GM21423 (cell line): ENCODE data around the gene DVL3.

Experiments
- ATAC-seq: cut with Tn5 transposase; IDR thresholded peaks from one replicate; pipeline ENCODE4 v1.9.1; 2021; ENCODE audit warnings: mild to moderate bottlenecking, moderate library complexity; ENCODE audit not compliant: unreplicated experiment

Gene DVL3

DNA sequence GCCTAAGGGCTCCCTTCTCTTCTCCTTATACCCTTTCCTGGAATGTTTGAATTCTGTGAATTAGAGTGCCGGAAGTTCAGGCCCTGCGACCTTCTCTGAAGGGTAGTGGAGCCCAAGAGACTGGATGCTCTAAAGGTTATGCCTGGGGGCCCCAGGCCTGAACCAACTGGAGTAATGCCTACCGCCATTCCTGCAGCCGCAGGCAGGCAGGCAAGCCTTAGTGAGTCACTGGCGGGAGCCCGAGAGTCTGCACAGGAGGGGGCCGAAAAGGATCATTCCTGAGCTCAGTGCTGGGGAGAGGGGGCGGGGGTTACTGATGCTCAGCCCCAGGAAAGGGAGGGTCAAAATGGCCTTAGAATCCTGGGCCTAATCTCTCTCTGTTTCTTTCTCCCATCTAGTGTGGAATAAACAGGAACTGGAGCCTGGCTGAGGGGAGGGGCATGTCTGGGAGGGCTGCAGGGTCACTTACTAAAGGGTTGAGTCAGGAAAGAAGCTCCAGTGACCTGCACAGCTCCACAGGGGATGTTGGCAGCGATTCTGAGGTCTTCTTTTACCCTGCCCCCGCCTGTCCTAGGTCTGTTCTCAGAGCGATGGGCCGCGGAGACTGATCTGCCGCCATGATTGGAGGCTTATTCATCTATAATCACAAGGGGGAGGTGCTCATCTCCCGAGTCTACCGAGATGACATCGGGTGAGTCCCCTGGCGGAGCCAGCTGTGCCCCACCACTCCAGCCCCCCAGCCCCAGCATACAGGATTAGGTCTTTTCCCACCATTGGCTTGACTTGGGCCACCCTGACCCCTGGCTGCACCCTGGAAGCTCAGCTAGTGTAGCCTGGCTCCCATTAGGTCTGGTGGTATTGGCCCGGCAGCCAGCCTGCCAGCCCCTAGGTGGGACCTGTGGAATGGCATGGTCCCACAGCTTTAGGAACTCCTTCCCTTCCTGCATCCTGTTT, 21.5 kb downstream of the DVL3 start:
- no peak for ATAC-seq

DNA sequence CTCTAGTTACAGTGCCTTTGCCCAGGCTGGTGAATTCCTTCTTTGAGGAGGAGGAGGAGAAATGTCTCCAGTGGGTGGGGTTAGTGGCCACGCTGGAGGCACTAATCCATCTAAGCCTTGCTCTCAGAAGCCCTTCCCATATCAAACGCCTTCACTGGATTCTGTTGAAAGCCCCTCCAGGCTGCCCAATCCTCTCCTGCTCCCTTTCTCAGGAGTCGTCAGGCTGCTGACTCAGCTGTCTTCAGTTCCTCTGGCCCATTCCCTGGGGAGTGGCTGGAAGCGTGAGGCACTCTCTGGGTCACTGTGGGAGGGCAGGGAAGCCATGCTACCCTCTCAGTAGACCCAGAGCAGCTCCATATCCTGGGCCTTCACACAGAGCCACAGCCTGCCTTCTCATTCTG, 22.2 kb downstream of the DVL3 start:
- ATAC-seq, result no peak

DNA sequence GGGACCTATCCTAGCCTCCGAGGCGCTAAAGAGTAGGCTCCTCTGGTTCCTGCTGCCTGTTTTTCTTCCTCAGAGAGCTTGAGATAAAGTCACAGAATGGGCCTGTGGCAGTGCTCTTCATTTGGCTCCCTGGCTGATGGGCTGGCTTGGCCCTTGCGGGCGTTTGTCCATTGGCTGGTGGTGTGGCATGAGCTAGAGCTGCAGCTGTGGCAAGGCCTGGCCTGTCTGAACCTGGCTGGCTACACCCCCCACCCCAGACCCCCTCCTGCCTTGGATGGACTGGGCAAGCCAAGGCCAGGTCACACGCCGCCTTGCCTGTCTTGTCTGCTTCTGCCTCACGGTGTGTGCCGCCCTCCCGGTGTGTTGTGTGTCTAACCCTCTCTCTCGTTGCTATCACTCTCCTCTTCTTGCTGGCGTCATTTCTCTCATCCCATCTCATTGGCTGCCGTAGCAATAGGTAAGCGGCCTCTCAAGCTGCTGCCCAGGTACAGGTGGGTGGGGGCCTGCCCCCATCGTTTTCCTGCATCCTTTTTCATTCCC, 22.7 kb downstream of the DVL3 start:
- ATAC-seq, result no peak

DNA sequence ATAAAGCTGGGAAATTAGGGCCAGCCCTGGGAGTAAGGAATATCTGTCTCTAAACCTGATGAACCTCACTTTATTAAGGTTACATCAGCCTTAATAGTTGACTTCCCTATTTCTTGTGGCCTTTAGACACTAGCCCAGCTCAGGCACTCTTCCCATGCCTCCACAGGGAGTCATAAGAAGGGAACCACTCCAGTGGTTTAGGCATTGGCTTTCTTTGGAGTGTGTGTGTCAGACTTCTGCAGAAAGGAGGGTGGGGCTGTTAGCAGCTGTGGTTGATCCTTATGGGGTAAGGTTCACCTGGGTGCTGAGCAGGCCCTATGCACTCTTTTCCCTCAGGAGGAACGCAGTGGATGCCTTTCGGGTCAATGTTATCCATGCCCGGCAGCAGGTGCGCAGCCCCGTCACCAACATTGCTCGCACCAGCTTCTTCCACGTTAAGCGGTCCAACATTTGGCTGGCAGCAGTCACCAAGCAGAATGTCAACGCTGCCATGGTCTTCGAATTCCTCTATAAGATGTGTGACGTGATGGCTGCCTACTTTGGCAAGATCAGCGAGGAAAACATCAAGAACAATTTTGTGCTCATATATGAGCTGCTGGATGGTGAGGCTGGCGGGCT, 23.5 kb downstream of the DVL3 start:
- ATAC-seq, result no peak

DNA sequence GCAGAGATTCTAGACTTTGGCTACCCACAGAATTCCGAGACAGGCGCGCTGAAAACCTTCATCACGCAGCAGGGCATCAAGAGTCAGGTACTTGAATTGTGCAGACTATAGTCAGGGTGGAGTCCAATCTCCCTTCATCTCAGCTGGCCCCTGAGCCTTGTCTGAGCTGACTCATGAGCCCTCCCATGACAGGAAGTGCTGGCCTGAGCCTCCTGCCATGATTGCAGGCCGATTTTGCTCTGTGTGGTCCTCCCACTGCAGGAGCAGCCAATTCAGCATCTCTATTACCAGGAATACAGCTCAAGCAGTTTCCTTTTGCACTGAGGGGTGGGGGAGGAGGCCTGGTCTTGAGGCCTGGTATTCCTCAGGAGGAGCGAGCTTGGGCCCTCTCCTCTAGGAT, 25.0 kb downstream of the DVL3 start:
- no peak for ATAC-seq

DNA sequence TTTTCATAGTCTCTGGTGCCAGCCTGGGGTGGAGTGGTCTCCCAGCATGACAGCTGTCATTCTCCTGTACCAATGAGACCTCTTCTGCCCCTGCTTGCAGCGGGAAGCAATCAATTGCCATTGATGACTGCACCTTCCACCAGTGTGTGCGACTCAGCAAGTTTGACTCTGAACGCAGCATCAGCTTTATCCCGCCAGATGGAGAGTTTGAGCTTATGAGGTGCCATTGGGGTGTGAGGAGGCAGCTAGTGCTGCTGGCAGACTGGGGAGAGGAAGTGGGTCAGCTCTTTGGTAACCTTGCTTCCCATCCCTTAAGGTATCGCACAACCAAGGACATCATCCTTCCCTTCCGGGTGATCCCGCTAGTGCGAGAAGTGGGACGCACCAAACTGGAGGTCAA, 26.4 kb downstream of the DVL3 start:
- no peak for ATAC-seq

DNA sequence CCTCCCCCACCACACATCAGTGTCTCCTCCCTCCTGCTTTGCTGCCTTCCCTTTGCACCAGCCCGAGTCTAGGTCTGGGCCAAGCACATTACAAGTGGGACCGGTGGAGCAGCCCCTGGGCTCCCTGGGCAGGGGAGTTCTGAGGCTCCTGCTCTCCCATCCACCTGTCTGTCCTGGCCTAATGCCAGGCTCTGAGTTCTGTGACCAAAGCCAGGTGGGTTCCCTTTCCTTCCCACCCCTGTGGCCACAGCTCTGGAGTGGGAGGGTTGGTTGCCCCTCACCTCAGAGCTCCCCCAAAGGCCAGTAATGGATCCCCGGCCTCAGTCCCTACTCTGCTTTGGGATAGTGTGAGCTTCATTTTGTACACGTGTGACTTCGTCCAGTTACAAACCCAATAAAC, 28.5 kb downstream of the DVL3 start:
- ATAC-seq, result no peak

DNA sequence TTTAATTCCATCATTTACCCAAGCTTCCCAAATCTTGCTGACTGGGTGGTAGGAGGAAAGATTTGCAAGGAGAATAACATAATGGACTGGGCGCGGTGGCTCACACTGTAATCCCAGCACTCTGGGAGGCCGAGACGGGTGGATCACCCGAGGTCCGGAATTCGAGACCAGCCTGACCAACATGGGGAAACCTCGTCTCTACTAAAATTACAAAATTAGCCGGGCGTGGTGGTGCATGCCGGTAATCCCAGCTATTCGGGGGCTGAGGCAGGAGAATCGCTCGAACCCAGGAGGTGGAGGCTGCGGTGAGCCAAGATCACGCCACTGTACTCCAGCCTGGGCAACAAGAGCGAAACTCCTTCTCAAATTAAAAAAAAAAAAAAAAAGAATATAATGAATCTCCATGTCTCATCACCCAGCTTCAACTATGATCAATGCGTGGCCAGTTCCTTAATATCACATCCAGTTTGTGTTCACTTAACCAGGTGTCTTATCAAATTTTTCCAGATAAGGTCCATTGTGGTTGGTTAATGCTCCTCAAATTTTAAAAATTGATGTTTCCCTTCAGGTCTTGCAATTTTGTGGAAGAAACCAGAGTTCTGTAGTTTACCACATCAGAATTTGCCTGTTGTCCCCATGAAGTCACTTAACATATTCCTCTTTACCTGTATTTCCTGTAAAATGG, 29.5 kb downstream of the DVL3 start:
- ATAC-seq, result no peak

DNA sequence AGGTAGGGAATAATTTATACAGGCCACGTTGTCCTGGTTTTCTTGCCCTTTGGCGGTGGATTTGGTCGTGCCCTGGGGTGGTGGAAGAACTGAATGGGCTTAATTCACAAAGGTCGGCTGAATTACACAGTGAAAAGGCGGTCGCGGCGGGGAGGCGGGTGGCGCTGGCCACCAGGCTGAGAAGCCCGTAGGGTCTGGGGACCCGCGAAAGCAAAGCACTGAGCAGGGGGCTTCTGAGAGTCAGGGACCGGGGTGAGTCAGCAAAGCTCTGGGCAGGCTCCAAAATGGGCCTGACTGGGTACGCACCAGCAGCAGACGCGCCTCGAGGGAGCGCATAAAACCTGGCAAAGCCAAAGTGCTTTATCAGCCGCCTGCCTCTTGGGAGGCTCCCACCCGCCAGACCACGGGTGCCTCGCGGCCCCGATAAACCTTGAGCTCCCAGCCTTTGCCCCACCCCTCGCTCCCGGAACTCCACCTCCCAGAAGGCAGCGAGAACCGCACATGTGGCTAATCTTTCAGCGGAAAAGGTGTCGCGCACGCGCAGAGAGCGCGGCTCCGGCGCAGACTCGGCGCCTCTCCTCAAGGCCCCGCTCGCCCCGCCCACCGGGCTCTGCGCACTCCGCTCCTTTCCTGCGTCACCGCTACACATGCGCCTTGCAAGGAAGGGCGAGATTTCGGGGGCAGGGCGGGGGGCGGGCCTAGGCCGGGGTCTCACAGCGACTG, 30.4 kb downstream of the DVL3 start:
- peak; percentile 88 for ATAC-seq

DNA sequence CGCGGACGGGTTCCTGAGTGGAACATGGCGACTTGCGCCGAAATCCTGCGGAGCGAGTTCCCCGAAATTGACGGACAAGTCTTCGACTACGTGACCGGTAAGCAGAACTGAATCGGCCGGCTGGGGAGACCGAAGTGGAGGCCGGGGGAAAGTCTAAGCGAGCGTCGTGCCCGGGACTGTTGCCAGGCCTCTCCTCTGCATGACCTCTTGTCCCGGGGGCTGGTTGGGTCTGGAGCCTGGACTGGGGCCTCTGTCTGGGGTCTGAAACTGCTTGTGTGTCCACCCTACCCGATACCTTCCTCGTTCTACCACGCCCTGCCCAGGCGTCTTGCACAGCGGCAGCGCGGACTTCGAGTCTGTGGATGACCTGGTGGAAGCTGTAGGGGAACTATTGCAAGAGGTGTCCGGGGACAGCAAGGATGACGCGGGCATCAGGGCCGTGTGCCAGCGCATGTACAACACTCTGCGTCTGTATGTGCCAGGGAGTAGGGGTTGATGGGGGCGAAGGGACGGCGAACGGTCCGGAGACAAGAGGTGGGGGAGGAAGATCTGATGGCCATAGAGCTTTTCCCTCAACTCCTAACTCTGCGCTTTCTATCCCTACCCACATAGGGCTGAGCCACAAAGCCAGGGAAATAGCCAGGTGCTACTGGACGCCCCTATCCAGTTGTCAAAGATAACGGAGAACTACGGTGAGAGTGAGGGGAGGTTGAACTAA, 31.2 kb downstream of the DVL3 start, which contains the start of gene ABCF3:
Gene ABCF3 (plus strand): TSS at position 16 of the 718 bp plus-strand sequence. CDS start 9 bp downstream, at position 25.
- ATAC-seq, result peak; percentile 16

DNA sequence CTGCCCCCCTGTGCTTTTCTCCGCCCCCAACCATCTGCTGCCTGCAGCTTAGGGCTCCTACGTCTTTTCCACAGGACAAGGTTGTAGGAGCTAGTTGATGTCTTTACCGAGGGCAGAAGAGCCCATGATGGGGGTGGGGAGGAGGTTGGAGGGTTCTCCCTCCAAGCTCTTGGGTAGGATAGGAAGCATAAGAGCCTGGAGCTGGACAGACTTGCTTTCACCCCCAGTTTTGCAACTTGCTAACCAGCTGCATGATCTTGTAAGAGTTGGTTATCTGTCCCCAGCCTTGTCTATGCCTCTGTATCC, 31.7 kb downstream of the DVL3 start:
- no peak for ATAC-seq

DNA sequence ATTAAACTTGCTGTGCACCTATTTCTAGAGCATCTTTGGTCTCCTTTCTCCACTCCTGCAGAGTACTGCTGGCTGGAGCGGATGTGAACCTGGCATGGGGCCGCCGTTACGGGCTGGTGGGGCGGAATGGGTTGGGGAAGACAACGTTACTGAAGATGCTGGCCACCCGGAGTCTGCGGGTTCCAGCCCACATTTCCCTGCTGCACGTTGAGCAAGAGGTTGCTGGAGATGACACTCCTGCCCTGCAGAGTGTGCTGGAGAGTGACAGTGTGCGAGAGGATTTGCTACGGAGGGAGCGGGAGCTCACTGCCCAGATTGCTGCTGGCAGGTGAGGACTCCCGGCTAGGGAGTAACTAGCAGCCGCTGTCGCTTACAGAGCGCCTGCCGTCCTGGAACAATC, 32.9 kb downstream of the DVL3 start:
- no peak for ATAC-seq

DNA sequence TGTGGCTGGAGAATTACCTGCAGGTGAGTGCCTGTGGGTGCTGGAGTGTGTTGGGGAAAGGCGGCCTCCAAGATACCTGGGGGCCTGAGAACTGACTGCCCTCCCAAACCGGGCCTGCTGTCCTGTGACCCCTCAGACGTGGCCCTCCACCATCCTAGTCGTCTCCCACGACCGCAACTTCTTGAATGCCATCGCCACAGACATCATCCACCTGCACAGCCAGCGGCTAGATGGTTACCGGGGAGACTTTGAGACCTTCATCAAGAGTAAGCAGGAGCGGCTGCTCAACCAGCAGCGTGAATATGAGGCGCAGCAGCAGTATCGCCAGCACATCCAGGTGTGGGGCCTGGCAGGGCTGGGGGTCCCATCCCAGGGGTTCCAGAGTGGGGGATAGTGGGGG, 34.2 kb downstream of the DVL3 start:
- no peak for ATAC-seq

DNA sequence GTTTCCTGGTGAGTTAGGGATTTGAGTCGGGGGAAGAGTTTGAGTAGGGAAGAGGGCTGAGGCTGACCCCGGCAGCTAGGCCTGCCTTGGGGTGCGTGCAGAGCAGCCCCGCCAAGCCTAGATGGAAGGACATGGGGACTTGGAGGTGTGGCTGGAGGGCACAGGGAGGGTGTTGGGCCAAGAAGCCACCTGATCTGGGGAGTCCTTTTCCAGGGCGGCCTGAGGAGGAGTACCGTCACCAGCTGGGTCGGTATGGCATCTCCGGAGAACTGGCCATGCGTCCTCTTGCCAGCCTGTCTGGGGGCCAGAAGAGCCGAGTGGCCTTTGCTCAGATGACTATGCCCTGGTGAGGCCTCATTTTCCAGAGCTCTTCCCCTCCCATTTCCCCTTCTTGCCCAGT, 37.7 kb downstream of the DVL3 start:
- no peak for ATAC-seq

DNA sequence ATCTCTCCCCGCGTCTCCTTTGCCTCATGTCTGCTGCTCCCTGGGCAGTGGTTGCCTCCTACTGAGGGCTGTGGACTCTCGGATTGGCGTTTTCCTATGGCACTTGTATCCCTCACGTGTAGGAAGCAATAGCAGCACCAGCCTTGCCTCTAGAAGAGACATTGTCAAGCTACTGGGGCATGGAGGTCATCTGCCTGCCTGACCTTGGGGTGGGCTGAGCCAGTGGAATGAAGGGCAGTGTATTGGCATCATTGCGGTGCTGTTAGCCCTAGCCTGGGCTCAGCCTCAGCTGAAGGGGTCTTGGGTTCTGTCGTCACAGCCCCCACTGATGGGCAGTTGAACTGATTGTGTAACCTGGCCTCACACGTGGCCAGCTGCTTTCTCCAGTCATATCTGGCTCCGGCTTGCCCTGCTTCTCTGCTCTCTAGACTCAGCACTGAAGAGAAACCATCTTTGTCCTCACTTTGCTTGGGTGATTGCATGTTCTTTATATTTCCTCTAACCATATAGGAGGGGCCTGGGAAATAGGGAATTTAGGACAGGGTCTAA, 38.9 kb downstream of the DVL3 start:
- no peak for ATAC-seq

DNA sequence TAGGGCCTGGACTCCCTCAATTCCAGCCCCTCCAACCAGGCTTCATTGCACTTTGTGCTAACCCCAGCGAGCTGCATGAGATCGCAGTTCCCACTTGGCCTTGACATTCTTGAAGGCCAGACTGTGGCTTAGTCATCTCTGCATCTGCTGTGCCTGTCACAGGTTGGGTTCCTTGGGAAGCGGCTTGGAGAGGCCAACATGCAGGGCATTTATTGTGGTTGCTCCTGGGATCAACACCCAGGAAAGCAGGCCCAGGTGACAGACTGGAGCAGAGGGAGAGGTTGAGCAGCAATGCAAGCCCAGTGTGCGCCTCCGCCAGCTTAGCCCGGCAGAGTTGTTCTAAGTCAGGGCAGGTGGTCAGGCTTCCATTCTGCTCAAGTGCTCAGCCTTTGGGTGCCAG, 41.4 kb downstream of the DVL3 start:
- ATAC-seq, result no peak

DNA sequence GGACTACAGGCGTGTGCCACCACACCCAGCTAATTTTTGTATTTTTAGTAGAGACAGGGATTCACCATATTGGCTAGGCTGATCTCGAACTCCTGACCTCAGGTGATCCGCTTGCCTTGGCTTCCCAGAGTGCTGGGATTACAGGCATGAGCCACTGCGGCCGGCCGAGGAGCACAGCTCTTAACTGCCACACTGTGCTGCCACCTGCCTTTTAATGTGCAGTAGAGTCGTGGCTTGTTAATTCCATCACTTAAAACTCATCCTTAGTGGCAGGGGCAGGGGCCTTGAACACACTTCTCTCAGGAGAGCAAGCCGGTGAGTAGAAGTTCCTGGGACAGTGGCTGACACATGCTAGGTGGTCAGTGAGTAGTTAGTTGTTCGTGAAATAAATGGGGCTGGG, 43.3 kb downstream of the DVL3 start:
- ATAC-seq, result no peak

DNA sequence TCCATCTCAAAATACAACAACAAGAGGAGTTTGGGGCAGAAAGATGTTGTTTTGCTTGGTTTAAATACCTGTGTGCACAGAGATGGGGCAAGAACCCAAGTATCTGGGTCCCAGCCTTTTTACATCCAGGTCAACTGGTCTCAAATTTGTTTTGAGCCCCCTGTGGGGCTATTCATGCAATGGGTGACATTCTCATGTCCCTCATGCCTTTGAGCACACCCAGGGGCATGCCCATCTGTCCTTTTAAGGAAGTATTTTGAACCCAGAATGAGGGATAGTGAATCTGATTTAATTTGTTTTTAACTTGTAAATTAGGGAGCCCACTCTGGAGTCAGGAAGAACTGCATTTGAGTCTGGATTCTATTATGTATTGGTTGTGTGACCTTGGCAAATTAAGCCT, 45.6 kb downstream of the DVL3 start:
- ATAC-seq, result no peak

DNA sequence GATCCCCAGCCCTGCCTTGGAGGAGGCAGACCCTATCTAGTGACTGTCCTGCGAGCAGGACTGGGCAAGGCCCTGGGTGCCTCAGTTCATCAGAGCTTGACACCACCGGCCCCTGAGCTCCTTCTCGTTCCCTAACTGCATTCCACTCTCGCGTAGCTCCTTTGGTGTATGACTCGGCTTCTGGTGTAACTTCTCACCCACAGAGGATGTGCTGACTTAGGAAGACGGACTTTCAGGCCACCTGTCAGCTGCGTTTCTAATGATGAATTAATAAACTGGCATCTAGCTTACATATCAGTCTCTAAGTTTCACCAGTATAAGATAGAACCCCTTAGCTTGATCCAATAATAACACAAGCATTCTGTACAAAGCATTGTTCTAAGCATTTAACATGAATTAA, 48.3 kb downstream of the DVL3 start:
- no peak for ATAC-seq
